SK-N-MC (cell line): ENCODE results near the gene UBE4A.

Source experiments
- DNase-seq: peaks from one replicate; pipeline ENCODE4 v3.0.0-alpha.2; 2011; ENCODE audit warnings: low read depth, low spot score
- H3K27ac ChIP-seq: fragments of 200-600 bp; sonication (generic); 2 replicates; pipeline ENCODE4 v1.5.1; 2016; ENCODE audit warnings: mixed run types
- H3K36me3 ChIP-seq: fragments of 200-600 bp; sonication (generic); 2 replicates; pipeline ENCODE4 v1.6.1; 2017; ENCODE audit warnings: antibody characterized with exemption, low read length, mixed read lengths; ENCODE audit not compliant: insufficient read depth
- H3K4me3 ChIP-seq: fragments of 200-600 bp; sonication (generic); 2 replicates; pipeline ENCODE4 v1.5.1; 2016
- H3K9ac ChIP-seq: fragments of 200-600 bp; sonication (generic); 2 replicates; pipeline ENCODE4 v1.8.0; 2017; ENCODE audit warnings: mixed run types, mixed read lengths; ENCODE audit not compliant: insufficient read length
- H3K9me3 ChIP-seq: fragments of 200-600 bp; sonication (generic); 2 replicates; pipeline ENCODE4 v1.6.1; 2017; ENCODE audit warnings: low read depth, mild to moderate bottlenecking, antibody characterized with exemption, low read length, moderate library complexity, mixed read lengths
- EZH2 ChIP-seq: fragments of 200-600 bp; sonication (generic); IDR thresholded peaks from one replicate; pipeline ENCODE4 v1.6.1; 2017; ENCODE audit warnings: antibody characterized with exemption
- FOXP2 ChIP-seq: optimal IDR thresholded peaks from 2 replicates; pipeline ENCODE3; 2011; ENCODE audit warnings: mild to moderate bottlenecking, moderate library complexity; ENCODE audit not compliant: insufficient read depth; ENCODE audit errors: extremely low read length, control extremely low read depth
- POLR2AphosphoS5 ChIP-seq: IDR thresholded peaks from 2 replicates; pipeline ENCODE4 v1.6.1; 2012; ENCODE audit warnings: mild to moderate bottlenecking, low read depth, low read length, borderline replicate concordance

UBE4A gene

GRCh38 chr11:118434553-118435289 lies 75.3 kb downstream of the UBE4A start:
- Histone ChIP-seq H3K36me3 (peaks cover 10% of the 10 kb centered on the region), H3K4me3 (peak overlapping the region; percentile 97), H3K9me3 (no peaks in the 10 kb centered on the region), H3K9ac (peak overlapping the region; percentile 80), H3K27ac (peak overlapping the region; percentile 97)
- DNase-seq = no peak
- TF ChIP-seq EZH2 (no peak), POLR2AphosphoS5 (no peak; the same call in 1 of the 2 replicates), FOXP2 (no peak)

DNA sequence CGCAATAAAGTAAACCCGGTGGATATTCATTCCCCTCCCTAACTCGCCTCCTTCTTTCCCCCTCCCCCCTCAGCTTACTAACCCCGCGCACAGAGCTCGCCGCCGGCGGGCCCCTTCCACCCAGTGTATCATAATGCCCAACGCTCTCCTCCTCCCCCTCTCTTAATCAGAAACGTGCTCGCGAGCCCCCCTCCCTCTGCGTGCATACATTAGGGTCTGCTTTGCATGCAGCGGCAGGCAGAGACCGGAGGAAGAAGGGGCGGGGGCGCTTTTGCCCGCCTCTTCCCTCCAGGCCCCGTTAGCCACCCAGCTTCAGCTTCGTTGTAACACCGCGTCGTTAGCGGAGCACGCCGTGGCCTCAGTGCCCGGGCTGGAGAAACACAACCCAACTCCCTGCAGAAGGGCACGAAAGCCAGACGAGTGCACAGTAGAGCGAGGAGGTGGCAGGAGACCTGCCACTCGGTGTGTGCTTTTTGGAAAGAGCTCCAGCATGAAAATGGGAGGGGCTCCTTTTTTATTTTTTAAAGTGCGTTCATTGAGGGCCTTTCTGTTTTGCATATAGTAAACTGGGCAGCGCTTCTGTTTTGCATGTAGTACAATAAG lies 76.0 kb downstream of the UBE4A start:
- H3K9ac ChIP-seq = peak overlapping the region; percentile 80
- peak overlapping the region; percentile 97 for H3K27ac ChIP-seq
- H3K4me3 ChIP-seq = peak overlapping the region; percentile 97
- H3K9me3 ChIP-seq = no peaks in the 10 kb centered on the region
- peak; percentile 53 for DNase-seq
- TF ChIP-seq POLR2AphosphoS5 = peak; percentile 82
- TF ChIP-seq EZH2 = no peak
- TF ChIP-seq FOXP2 = peak; percentile 92
- peaks cover 17% of the 10 kb centered on the region for H3K36me3 ChIP-seq

- no peaks in the 10 kb centered on the region for H3K9me3 ChIP-seq
- peaks cover 24% of the 10 kb centered on the region for H3K36me3 ChIP-seq
- peak within 1 kb of the TSS; percentile 89 for H3K9ac ChIP-seq
- H3K27ac ChIP-seq = peak within 1 kb of the TSS; percentile 97
- DNase-seq = peak; percentile 73
- peak within 1 kb of the TSS; percentile 97 for H3K4me3 ChIP-seq
- no peak; the same call in 1 of the 2 replicates for TF ChIP-seq POLR2AphosphoS5
- no peak for TF ChIP-seq FOXP2
- TF ChIP-seq EZH2 = no peak
These were observed 76.7 kb downstream of the UBE4A start, which contains the start of gene KMT2A for GRCh38 chr11:118435893-118436624. Gene KMT2A, plus strand, starts transcription at chr11:118436492. Its CDS starts 21 bp downstream, at chr11:118436513.

GRCh38 chr11:118436639-118437207 lies 77.3 kb downstream of the UBE4A start:
- no peak for DNase-seq
- Histone ChIP-seq H3K27ac (peak overlapping the region; percentile 73; the same call in 1 of the 2 replicates), H3K4me3 (peak overlapping the region; percentile 91), H3K36me3 (peaks cover 30% of the 10 kb centered on the region), H3K9me3 (no peaks in the 10 kb centered on the region), H3K9ac (peak overlapping the region; percentile 89)
- no peak for TF ChIP-seq EZH2
- no peak for TF ChIP-seq POLR2AphosphoS5
- no peak for TF ChIP-seq FOXP2

DNA sequence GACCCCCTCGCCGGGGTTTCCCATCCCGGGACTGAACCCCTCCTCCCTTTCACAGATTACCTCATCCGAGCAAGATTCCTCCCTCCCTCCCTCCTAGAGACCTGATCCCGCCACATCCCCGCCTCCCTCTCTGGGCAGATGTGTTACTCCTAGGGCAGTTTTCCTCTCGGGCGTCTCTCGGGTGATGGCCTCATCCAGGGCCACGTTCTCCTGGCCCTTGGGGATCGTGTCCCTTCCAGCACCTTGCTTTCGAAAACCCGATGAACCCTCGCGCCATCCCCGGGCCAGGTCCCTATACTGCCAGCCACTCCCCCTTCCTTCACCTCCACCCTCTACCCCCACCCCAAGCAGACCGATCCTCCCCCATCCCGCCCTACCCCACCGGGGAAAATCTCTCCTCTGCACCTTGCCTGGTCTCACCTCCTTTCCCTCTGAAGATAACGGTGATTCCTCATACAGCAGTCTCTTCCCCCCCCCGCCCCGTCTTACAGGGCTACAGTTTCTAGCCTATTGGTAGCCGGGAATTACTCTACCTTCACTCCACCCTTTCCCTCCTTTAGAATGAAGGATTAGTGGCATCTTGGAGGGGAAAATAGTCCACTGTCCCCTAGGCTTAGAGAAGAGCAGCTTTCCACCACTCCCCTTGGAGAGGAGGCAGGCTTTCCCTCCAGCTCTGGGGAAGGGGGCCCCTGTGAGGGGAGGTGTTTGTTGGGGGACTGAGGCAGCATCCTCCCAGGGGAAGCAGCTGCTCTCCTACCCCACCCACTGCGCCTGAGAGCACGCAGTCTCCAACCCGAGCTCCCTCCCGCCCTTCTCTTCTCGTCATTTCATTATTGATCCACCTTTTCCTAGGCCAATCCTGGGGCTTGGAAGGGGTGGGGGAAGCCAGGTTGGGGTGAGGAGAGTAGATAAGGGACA lies 78.1 kb downstream of the UBE4A start:
- Histone ChIP-seq H3K9ac (peak overlapping the region; percentile 89), H3K36me3 (peaks cover 31% of the 10 kb centered on the region), H3K27ac (peak overlapping the region; percentile 73), H3K9me3 (no peaks in the 10 kb centered on the region), H3K4me3 (peak overlapping the region; percentile 91)
- DNase-seq = no peak
- TF ChIP-seq FOXP2 (no peak), EZH2 (no peak), POLR2AphosphoS5 (no peak)

- no peak for DNase-seq
- H3K36me3 ChIP-seq = peaks cover 40% of the 10 kb centered on the region
- TF ChIP-seq EZH2 = no peak
- no peak for TF ChIP-seq POLR2AphosphoS5
- TF ChIP-seq FOXP2 = no peak
- H3K9me3 ChIP-seq = no peaks in the 10 kb centered on the region
- peak overlapping the region; percentile 59 for H3K27ac ChIP-seq
- peak overlapping the region; percentile 91 for H3K4me3 ChIP-seq
- H3K9ac ChIP-seq = peak overlapping the region; percentile 89
These were observed 79.0 kb downstream of the UBE4A start for GRCh38 chr11:118438314-118438931.

- Histone ChIP-seq H3K4me3 (peak overlapping the region; percentile 91; the same call in 1 of the 2 replicates), H3K9me3 (no peaks in the 10 kb centered on the region), H3K36me3 (peaks cover 51% of the 10 kb centered on the region), H3K9ac (peak overlapping the region; percentile 89), H3K27ac (no peak overlapping the region)
- no peak for DNase-seq
- TF ChIP-seq EZH2 (no peak), POLR2AphosphoS5 (no peak), FOXP2 (no peak)
These were observed 80.2 kb downstream of the UBE4A start for GRCh38 chr11:118439646-118440045.
